ENCODE measurements around the gene LYPD4. TPM values are rescaled to one million over a fixed set of nuclear protein-coding genes. Genes with fewer than 3 reads are reported as not detected.
"Not testable (repeated sequence)": the region's sequence is repeated elsewhere in the genome, so short reads cannot be mapped to it uniquely, and the experiment has no call there.

Gene LYPD4
- total RNA-seq, 1 donor = not detected

DNA sequence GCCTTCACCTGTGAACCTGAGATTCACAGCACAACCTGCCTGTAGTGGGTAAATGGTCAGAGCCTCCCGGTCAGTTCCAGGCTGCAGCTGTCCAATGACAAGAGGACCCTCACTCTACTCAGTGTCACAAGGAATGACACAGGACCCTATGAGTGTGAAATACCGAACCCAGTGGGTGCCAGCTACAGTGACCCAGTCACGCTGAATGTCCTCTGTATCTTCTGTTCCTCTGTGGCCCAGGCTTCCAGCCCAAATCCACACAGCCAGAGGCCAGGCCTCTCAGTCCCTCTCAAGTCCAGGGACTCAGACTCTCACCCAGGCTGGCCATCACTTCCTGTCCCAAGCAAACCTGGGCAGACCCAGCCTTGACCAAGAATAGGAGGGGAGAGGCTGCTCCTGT, 37.3 kb downstream of the LYPD4 start:
- no peaks in the 10 kb centered on the region for H3K27me3 ChIP-seq (ENCODE audit: insufficient read depth, low read length)
- no peaks in the 10 kb centered on the region for H3K9me3 ChIP-seq (ENCODE audit: low read depth, low read length)
- H3K4me3 ChIP-seq (ENCODE audit: low read length) = no peak overlapping the region
- H3K4me1 ChIP-seq (ENCODE audit: insufficient read depth, low read length) = peaks cover 90% of the 10 kb centered on the region

DNA sequence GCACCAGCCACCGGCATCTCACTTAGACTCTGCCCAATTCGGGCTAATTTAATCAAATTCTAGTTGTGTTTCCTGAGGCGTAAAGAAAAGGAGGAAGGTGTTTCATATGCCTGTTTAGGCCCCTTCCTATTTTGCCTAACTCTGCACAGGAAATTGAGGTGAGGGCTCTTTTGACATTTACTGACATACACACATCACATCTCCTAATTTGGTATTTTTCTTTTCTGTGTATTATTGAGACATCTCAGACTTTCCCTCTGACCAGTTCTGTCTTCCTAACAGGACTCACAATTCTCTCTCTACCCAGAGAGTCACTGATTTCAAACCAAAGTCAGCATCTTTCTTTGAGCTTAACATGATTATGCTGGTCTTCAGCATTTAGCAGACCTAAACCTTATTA, 40.1 kb downstream of the LYPD4 start:
- H3K27me3 ChIP-seq (ENCODE audit: insufficient read depth, low read length) = no peaks in the 10 kb centered on the region
- H3K4me1 ChIP-seq (ENCODE audit: insufficient read depth, low read length) = peaks cover 84% of the 10 kb centered on the region

DNA sequence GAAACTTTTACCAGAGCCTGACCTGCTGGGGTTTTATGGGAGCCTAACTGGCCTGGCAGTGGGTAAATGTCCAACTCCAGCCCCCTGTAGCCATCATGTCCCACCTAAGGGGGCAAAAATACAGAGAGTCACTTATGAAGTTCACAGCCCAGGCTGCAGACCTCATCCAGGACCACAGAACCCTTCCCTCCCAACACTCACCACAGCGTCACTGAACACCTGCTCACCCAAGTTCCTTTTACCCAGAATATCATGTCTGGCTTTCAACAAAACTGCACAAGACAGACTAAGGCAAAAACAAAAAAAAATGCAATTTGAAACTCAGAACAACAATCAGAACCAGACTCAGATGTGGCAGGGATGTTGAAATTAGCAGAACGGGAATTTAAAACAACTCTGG, 41.7 kb downstream of the LYPD4 start:
- no peaks in the 10 kb centered on the region for H3K9me3 ChIP-seq (ENCODE audit: low read depth, low read length)
- H3K4me3 ChIP-seq (ENCODE audit: low read length) = no peak overlapping the region
- peaks cover 84% of the 10 kb centered on the region for H3K4me1 ChIP-seq (ENCODE audit: insufficient read depth, low read length)
- H3K27me3 ChIP-seq (ENCODE audit: insufficient read depth, low read length) = no peaks in the 10 kb centered on the region

More for the DNA sequence above, 40.1 kb downstream of the LYPD4 start:
- no peaks in the 10 kb centered on the region for H3K9me3 ChIP-seq (ENCODE audit: low read depth, low read length)
- H3K4me3 ChIP-seq (ENCODE audit: low read length) = no peak overlapping the region

DNA sequence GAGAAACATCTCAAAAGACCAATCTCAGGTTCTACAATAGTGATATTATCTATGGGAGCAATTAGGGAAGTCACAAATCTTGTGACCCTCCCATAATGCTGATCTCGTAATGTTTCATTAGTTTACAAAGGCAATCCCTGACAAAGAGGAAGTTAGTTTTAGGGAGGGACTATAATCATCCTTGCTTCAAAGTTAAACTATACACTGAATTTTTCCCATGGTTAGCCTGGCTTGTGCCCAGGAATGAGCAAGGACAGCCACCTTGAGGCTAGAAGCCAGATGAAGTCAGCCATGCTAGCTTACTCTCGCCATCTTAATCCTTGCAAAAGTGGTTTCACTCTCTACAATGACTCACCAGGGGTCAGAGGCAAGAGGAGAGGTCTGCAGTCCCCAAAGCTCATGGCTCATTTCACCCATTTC, 42.7 kb downstream of the LYPD4 start:
- Histone ChIP-seq H3K9me3 (ENCODE audit: low read depth, low read length) (no peaks in the 10 kb centered on the region), H3K4me3 (ENCODE audit: low read length) (no peak overlapping the region), H3K27me3 (ENCODE audit: insufficient read depth, low read length) (no peaks in the 10 kb centered on the region), H3K4me1 (ENCODE audit: insufficient read depth, low read length) (peaks cover 84% of the 10 kb centered on the region)

DNA sequence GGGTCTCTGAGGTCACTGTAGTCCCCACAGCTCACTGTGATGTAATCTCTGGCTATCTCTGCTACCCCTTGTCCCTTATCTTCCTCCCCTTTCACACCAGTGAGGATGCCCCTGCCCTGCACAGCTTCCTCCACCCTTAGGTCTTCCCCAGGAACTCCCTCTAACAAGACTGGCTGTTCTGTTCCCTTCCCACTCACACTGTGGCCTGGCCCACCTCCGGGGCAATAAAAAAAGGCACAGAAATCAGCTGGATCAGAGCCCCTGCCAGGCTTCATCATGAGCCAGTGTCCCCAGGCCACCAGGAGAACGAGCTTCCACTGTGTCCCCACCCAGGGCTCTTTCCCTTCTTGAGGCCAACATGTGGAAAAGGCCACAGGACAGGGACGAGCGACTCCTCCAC, 43.5 kb downstream of the LYPD4 start:
- Histone ChIP-seq H3K4me1 (ENCODE audit: insufficient read depth, low read length) (peaks cover 89% of the 10 kb centered on the region), H3K27me3 (ENCODE audit: insufficient read depth, low read length) (no peaks in the 10 kb centered on the region), H3K9me3 (ENCODE audit: low read depth, low read length) (no peaks in the 10 kb centered on the region), H3K4me3 (ENCODE audit: low read length) (no peak overlapping the region)

DNA sequence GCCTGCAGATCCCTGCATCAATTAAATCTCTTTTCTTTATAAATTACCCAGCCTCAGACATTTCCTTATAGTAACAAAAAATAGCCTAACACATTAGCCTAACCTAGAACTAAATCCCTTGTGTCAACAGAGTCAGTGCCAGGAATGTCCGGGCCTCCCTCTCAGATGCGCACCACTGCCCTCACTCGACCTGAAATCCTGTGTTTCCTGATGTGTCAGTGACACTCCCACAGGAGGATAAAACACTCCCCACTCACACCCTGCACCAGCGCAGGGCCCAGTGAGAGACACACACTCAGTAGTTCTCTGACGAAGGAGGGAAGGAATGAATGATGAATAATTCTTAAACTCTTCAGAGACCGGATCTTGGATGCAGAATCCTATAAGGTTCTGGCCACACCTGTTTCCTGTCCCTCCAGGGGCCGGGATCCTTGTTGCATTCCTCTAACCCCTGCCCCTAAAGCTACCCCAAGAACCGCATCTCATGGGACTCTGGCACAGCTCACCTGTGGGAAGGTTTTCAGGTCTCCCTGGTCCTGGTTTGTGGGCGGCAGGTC, 45.0 kb downstream of the LYPD4 start:
- H3K27me3 ChIP-seq (ENCODE audit: insufficient read depth, low read length) = no peaks in the 10 kb centered on the region
- H3K4me3 ChIP-seq (ENCODE audit: low read length) = peak overlapping the region; percentile 43
- H3K4me1 ChIP-seq (ENCODE audit: insufficient read depth, low read length) = peaks cover 89% of the 10 kb centered on the region
- no peaks in the 10 kb centered on the region for H3K9me3 ChIP-seq (ENCODE audit: low read depth, low read length)

DNA sequence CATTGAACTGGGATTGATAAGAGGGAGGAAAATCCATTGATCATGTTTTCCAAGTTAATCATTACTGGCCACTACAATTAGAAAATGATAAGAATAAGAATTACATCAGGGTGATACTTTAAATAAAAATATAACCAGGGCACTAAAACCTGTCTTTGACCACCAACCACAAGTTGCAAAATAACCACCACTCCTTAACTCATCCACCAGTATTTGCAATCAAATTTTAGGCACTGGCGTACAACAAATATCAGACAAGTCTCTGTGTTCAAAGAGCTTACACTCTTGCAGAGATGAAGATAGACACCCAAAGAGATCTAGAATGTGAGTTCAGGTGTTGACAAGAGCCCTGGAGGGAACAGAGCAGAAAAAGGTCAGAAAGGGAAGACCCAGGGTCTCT, 47.6 kb downstream of the LYPD4 start:
- H3K9me3 ChIP-seq (ENCODE audit: low read depth, low read length) = no peaks in the 10 kb centered on the region
- no peaks in the 10 kb centered on the region for H3K27me3 ChIP-seq (ENCODE audit: insufficient read depth, low read length)
- peak overlapping the region; percentile 33 for H3K4me3 ChIP-seq (ENCODE audit: low read length)
- peaks cover 63% of the 10 kb centered on the region for H3K4me1 ChIP-seq (ENCODE audit: insufficient read depth, low read length)

DNA sequence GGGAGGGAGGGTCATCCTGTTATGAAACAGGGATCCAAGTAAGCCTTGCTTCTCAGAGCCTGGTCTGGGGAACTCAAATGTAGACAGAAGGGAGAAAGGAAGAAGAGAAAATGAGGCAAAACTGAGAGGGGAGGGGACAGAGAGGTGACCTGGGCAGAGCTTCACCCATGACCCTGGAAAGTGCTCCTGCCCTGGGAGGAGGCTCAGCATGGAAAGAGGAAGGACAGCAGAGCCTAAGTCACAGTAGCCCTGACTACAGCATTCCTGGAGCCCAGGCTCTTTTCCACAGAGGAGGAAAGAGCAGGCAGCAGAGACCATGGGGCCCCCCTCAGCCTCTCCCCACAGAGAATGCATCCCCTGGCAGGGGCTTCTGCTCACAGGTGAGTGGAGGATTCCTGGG, 48.1 kb downstream of the LYPD4 start, which contains the start of gene CEACAM3:
CEACAM3 (plus strand) TSS at position 226 of the 400 bp plus-strand sequence; CDS start at position 317, 91 bp downstream.
- H3K9me3 ChIP-seq (ENCODE audit: low read depth, low read length) = no peaks in the 10 kb centered on the region
- H3K4me3 ChIP-seq (ENCODE audit: low read length) = peak within 1 kb of the TSS; percentile 33
- H3K4me1 ChIP-seq (ENCODE audit: insufficient read depth, low read length) = peaks cover 58% of the 10 kb centered on the region
- no peaks in the 10 kb centered on the region for H3K27me3 ChIP-seq (ENCODE audit: insufficient read depth, low read length)

DNA sequence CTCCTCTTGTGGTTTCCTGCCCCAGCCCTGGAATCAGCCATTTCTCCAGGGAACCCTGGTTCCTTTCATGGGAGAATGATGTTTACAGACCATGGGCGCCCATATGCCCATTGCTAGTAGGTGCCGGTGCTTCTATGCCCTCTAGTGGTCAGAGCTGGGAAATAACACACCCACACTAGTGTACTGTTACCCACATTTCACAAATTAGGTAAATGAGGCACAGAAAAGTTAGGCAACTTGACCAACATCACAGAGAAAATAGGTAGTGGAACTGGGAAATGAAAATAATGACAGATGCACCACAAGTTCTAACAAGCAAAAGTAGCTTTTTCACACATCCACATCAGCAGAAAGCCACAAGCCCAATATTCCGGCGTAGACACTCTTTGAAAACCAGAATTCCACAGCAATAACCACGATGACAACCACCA, 49.4 kb downstream of the LYPD4 start:
- Histone ChIP-seq H3K4me3 (ENCODE audit: low read length) (no peak overlapping the region), H3K27me3 (ENCODE audit: insufficient read depth, low read length) (no peaks in the 10 kb centered on the region), H3K4me1 (ENCODE audit: insufficient read depth, low read length) (peaks cover 48% of the 10 kb centered on the region), H3K9me3 (ENCODE audit: low read depth, low read length) (no peaks in the 10 kb centered on the region)

DNA sequence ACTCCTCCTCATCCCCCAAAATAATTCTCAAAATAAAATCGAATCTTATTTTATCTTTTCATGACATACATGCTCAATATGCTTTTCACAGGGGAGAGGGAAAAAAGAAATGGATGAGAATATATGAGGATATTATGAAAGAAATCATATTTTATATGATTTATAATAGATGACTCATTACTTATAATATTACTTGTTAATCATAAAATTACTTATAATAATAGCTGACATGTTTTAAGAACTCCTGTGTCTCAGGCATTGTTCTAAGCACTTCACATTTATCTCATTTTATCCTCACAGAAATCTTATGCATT, 51.1 kb downstream of the LYPD4 start:
- Histone ChIP-seq H3K4me3 (ENCODE audit: low read length) (no peak overlapping the region), H3K27me3 (ENCODE audit: insufficient read depth, low read length) (no peaks in the 10 kb centered on the region), H3K4me1 (ENCODE audit: insufficient read depth, low read length) (peaks cover 36% of the 10 kb centered on the region), H3K9me3 (ENCODE audit: low read depth, low read length) (no peaks in the 10 kb centered on the region)

DNA sequence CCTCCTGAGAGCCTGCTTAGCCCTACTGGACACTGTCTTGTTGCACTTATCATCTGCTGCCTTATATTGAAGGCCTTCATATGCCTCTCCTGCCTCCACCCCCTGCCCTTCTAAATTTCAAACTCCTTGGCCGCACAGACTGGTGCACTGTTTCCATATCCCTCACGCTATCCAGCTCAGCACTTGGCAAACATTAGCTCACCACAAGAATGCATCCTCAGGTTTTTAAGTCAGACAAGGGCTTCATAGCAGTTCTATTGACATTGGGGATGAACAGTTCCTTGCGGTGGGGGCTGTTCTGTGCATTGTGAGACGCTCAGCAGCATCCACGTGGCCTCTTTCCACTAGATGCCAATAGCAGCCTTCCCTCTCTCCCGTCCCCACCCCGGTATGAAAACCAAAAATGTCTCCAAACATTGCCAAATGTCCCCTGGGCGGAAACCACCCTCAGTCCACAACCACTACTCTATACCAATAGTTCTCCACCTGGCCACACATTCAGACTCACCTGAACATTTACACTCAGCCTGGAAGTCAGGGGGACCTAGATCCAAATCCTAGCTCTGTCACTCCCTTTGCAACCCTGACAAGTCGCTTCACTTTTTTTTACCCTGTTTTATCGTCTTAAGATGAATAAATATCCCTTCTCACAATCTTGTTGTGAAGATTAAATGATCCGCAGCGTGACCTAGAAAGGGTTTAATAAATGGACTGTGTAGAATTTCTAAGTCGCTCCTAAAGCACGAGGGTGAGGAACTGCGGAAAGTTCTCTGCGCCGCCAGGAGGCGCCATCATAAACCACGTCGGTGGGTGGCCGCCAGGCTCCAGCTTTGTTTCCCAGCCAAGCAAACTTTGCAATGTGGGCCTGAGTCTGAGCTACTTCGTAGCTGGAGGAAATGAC, 51.7 kb downstream of the LYPD4 start:
- no peak overlapping the region for H3K4me3 ChIP-seq (ENCODE audit: low read length)
- no peaks in the 10 kb centered on the region for H3K9me3 ChIP-seq (ENCODE audit: low read depth, low read length)
- H3K27me3 ChIP-seq (ENCODE audit: insufficient read depth, low read length) = no peaks in the 10 kb centered on the region
- H3K4me1 ChIP-seq (ENCODE audit: insufficient read depth, low read length) = peaks cover 32% of the 10 kb centered on the region

DNA sequence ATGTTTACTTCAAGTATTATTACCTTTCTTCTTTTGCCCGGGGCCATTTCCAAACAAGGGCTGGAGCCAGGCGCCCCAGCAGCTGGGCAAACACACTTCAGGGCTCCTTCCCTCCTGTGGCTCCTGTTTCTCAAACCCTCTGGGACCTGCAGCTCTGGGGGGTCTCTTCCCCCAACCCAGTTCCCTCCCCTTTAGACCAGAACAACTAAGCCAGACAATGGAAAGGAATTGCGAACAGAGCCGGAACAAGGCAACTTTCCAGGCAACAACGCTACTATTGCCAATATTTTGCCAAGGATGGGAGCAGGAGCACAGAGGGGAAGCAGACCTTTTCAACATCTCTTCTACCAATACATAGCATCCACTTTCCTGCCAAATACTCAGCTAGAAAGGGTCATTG, 55.4 kb downstream of the LYPD4 start:
- H3K9me3 ChIP-seq (ENCODE audit: low read depth, low read length); H3K4me3 ChIP-seq (ENCODE audit: low read length); H3K27me3 ChIP-seq (ENCODE audit: insufficient read depth, low read length): not testable (repeated sequence)
- peaks cover 33% of the 10 kb centered on the region for H3K4me1 ChIP-seq (ENCODE audit: insufficient read depth, low read length)

DNA sequence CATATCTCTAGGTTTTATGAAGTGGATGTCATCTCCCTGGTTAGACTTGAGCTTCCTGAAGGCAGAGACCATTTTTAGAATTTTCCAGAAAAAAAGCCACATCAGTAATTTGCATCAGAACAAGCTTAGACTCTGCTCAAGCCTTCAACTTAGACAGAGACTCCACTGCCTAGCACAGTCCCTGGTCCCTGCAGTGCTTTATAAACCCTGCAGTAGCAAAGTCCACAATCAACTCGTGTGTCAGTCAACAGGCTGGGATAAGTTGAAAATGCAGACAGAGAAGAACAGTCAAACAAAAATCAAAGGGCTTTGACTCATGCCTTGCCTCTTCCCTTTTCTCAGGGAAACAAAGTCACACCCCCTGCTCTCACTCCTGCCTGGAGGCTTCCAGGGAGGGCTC, 56.0 kb downstream of the LYPD4 start:
- not testable (repeated sequence) for H3K27me3 ChIP-seq (ENCODE audit: insufficient read depth, low read length); H3K4me3 ChIP-seq (ENCODE audit: low read length); H3K9me3 ChIP-seq (ENCODE audit: low read depth, low read length)
- peaks cover 34% of the 10 kb centered on the region for H3K4me1 ChIP-seq (ENCODE audit: insufficient read depth, low read length)

Measured in mononuclear cell (primary cell).